NCI-H69 (cell line): ENCODE measurements around the gene LSM3.

Source experiments
- DNase-seq: peaks from one replicate; lab custom pipeline; 2025; lab: John Stamatoyannopoulos, UW

The LSM3 gene

DNA sequence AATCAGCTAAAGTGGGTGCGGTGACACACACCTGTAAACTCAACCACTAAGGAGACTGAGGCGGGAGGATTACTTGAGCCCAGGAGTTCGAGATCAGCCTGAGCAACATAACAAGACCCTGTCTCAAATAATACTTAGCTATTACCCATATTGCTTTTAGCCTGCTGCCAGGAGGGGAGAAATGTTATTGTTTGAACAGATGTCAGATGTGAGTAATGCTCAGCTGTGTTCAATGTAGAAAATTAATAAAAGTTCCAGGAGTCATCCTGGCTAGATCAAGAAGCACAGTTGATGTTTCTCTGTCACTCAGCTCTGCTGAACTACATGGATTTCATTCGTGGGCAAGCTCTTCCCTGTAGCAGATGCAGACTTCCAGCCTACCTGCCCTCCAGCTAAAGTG, 22.2 kb downstream of the LSM3 start:
- DNase-seq = no peak

DNA sequence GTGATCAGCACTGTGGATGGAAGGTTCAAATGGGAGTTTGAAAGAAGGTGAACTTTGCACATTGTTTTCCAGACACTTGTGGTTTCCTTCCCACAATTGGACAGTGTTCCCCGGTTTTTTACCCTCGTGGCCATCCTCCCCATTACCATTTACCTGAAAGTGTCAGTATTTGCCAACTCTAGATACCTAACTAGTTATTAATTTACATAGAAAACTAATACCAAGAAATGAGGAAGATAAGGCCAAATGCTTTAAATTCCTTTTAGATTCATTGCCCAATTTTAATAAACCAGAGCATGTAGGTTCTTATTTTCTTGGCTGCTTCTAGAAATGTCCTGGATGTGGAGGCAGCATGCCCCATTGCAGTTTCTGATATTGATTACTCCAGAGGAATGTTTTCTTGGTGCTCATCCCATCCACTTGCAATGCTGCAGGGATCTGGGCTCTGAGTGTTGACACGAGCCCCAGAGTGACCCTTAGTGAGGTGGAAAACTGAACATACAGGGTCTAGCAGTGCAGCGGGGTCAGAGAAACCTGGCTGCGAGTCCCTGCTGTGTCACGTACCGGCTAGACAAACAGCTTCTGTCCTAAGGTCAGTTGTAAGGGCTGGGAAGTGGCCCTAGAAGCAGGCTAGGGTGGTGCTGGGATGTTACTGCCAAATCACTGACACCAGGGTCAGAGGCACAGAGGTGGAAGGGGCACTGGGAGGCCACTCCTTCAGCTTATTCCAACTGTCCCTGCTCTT, 23.5 kb downstream of the LSM3 start:
- no peak for DNase-seq

DNA sequence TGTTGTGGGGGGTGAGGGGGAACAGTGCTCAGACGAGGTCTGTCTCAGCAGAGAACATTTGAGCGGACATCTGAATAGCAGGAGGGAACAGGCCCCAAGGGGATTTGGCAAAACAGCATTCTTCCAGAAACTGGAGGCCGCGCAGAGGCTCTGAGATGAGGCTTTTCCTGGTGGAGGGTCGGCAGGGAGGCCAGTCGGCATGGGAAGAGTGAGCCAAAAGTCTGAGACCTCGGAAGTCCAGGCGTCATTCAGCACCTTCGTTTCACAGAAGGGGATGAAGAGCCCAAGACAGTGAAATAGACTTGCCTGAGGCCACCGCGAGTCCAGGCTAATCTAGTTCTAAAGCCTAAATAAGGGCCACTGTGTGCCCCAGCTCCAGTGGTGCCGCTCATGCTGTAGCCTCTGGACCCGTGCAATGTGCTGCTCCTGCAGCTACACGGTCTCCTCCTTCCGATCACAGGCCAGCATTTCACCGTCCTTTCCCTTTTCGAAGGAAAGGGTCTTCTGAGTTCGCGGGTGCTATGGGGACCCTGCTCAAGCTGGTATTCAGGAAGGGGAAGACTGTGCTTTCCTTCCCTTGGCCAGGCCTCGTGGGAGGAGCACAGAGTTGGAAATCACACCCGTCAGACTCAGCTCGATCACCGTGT, 24.4 kb downstream of the LSM3 start:
- no peak for DNase-seq

DNA sequence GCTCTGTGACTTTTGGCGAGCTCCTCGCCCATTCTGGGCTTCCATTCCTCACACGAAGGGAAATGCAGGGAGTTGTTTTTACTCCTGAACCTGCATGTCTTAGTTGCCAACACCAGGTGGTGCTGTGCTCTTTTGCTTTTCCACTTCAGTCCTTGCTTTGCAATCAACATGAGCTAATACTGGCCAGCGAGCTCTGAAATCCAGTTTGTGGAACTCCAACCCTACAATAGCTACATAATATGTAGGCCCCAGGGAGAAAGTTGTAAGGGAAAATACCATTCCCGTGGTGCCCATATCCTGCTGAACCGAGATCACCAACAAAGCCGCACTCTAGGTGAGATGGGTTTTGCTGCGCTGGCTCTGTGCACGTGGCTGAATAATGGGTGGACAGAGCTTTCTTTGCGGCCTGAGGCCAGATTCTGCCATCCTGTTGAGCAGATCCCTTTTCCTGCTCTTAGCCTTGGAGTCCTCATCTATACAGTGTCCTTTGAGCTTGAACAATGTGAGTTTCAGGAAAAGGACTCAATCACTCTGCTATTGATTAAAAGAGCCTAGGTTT, 25.0 kb downstream of the LSM3 start:
- DNase-seq = peak; percentile 54

DNA sequence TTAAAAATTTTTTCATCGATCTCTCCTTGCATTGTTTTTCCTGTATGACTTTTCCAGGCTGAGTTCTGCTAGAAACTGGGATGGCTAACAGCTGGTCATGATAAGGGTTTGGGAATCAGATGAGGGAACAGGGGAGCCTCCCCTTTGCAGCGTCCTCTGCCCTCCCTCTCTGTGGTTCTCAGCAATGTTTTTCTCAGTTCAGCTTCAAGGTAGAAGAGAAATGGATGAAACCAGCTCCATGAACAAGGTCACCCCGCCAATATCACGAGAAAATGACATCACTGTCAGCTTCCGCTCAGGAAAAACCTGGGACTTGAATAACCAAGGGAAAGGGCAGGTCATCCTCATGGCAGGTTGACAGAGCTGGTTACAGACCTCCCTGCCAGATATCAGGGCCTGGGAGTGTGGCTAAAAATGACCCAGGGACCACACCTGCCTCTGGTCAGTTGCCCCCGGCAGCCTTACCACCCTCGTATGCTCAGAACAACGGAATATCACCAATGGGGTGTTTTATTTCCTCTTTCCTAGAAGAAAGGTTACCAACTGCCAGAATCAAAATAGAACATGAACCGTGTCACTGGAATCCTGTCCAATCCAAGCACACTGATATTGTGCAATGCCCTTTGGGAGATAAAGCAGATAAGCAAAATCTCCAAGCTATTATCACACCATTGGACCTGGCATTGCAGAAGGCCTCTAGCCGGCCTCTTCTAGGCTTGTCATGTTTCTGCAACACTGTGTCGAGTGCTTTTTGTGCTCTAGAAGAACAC, 26.1 kb downstream of the LSM3 start:
- DNase-seq = no peak

DNA sequence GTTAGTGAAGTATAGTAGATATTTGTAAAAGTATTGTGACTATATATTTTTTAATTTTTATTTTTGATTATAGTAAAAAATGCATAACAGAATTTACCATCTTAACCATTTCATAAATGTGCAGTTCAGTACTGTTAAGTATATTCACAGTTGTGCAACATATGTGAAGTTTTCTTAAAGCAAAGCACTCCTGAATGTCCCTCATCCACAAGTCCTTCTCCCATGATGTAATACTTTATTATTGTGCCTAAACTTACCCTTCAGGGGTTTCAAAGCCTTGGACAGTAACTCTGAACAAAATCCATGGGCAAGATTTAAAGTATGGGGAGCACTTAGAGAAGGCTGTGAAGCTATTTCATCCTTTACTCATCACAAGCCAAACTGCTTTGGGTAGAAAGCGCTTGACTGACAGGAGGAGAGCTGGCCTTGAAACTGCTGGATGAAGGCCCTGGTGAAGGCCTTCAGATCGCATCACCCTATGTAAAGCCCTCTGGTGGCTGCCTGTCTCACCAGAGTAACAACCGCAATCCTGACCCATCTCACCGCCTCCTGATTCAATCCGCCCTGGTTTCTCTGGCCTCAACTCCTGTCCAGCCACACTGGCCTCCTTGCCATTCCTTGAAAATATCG, 28.0 kb downstream of the LSM3 start:
- DNase-seq = no peak

DNA sequence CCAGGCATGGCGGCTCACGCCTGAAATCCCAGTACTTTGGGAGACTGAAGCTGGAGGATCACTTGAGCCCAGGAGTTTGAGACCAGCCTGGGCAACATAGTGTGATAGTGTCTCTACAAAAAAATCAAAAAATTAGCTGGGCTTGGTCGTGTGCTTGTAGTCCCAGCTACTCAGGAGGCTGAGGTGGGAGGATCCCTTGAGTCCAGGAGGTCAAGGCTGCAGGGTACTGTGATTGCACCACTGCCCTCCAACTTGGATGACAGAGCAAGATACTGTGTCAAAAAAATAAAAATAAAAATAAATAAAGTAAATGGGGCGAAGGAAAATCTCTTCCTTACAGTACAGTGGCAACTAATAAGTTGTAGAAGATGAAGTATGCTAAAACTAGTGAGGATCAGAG, 29.6 kb downstream of the LSM3 start:
- DNase-seq = no peak

DNA sequence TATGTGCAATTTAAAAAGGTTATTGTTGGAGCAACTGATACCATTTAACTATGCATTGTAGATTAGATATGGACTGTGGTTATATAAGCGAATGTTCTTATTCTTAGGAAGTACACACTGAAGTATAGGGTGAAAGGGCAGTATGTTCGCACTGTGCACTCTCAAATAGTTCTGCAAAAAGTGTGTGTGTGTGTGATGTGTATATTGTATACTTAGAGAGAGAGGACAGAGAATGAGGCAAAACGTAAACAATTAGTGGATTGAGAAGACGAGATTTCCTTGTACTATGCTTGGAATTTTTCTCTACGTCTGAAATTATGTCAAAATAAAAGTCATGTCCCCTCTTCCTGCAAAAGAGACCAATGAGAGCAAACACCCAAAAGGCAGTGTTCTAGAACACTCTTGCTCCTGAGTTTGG, 30.4 kb downstream of the LSM3 start:
- no peak for DNase-seq

DNA sequence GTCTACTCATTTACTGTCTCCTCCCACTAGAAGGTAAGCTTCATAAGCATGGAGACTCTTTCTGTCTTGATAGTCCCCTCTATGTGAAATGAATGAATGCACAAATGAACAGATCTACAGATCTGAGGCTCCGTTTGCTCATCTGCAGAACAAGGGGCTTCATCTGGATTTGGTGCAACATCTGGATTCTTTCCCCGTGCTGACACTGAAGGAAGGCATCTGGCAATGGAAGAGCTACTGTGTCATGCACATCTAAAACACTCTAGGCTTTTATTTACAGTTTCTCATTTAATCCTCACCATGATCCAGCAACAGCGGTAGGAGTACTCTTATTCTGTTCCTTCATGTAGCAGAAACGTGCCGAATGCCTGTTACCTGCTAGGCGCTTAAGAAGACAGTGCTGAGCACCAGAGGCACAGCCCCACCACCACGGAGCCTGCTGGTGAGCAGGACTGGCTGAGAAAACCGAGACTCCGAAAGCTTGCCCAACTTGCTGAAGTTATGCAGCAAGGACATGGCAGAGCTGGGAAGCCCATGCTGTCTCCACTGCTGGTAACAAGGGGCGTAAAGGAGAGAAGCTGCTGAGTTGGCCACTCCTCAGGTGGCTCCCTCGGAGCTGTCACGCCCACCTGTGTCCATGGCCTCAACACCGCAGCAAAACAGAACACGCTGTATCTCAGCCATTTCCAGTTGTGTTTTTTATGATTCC, 31.1 kb downstream of the LSM3 start:
- DNase-seq = no peak

DNA sequence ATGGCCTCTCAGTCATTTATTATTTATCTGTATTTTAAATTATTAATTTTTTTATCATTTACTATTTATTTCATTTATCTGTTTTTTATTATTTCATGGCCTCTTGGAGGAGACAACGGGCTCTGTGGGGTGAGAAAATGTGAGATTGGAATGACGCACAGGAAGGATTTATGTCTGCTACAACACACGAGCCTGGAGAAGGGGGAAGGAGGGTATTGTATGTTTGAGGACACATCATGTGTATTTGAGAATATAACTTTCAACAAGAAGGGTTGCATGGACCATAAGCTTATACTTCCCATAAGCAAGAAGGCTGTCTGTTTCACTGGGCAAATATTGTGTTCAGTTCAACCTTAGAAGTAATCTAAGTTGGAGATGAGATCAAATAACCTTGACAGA, 31.7 kb downstream of the LSM3 start:
- DNase-seq = no peak

DNA sequence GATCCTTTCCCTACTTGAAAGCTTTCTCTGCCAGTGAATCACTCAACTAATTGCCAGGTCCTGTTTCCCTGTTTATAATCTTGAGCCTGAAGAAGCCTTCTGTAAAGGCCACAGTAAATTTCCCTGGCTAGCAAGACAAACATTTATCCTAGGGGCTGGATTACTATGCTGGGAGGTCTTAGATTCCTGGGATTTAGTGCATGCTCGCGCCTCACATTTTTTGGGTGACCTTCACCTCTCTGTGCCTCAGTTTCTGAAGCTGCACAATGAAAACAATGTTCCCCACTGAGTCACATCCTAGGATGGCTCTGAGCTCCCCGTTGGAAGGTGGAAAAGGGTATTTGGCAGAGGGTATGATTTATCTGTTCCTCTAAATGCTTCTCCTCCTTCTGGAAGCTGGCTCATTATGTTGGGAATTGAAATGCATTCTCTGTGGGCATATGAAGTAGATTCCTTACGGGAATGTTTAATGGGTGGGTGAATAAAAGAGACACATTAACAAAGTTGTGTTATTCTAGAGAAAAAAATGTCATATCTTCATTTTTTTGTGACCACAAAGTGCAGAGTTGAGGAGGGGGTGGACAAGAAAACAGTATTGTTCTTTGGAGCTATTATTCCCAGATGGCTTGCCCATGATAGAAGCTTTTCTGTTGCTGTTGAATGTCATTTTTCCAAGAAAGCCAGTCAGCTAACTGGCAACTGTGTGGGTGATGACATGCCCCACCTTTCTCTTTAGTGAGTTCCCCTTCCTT, 32.4 kb downstream of the LSM3 start:
- no peak for DNase-seq

DNA sequence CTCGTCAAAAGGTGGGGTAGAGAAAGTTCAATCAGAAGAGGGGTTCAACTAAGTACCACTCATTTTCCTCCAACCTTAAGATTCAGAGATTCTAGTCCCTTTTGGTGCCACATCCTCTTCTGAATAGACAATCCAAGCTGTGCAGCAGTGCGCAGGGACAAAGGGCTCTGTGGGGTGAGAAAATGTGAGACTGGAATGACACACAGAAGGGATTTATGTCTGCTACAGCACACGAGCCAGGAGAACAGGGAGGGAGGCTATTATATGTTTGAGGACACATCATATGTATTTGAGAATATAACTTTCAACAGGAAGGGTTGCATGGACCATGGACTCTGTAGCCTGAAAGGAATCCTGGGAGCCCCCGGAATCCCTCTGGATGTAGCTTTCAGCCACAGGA, 33.0 kb downstream of the LSM3 start:
- no peak for DNase-seq

DNA sequence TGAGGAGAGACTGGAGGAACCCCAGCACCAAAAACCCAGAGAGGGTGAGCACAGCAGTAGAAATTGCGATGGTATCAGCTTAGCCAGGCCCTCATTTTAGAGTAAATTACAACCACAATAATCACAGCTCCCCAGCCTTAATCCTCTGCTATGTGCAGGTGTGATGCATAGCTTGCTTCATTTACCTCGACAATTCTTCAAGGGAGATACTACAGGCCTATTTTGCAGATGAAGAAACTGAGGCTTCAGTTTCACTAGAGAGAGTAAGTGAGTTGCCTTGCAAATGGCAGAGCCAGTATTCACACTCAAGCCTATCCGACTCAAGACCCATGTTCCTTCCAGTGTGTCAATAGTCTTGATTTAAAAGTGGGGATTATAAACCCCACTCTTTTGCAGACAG, 33.4 kb downstream of the LSM3 start:
- DNase-seq = no peak

DNA sequence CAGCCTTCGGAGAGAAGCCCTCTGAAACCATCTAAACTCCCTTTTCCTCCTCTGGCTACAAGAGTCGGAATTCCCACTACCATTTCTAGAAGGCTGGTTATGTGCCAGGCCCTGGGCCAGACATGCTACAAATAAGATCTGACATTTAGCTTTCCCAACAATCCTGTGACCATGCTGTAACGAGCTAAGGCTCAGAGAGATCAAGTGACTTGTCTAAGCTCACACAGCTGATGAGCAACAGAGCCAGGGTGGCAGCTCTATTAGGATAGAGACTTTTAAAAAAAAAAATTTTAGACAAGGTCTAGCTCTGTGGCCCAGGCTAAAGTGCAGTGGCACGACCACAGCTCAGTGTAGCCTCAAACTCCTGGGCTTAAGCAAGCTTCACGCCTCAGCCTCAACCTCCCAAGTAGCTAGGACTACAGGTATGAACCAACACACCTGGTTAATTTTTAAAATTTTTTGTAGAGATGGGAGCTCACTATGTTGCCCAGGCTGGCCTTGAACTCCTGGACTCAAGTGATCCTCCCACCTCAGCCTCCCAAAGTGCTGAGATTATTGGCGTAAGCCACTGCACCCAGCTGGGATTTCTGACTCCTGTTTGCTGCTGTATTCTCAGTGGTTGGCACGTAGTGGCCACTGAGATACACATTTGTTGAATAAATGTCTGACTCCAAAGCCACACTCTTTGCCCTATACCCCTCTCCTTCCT, 34.6 kb downstream of the LSM3 start:
- no peak for DNase-seq

DNA sequence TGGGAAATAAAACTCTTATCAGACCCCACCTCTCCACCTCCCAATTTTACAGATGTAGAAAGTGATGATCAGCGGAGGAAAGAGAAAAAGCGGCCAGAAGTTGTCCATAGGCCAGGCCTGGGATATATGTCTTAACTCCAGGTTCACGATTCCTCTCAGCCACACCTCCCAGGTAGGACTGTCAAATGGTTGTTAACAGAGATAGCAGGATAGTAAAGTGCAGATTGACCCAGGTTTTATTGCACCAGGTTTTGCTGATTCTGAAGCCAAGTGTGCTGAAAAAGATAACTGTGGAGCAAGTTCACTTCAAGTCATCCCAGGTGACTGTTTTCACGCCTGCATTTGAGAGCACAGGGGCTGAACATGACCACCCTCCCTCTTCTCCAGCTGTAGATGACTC, 36.1 kb downstream of the LSM3 start:
- DNase-seq = no peak

DNA sequence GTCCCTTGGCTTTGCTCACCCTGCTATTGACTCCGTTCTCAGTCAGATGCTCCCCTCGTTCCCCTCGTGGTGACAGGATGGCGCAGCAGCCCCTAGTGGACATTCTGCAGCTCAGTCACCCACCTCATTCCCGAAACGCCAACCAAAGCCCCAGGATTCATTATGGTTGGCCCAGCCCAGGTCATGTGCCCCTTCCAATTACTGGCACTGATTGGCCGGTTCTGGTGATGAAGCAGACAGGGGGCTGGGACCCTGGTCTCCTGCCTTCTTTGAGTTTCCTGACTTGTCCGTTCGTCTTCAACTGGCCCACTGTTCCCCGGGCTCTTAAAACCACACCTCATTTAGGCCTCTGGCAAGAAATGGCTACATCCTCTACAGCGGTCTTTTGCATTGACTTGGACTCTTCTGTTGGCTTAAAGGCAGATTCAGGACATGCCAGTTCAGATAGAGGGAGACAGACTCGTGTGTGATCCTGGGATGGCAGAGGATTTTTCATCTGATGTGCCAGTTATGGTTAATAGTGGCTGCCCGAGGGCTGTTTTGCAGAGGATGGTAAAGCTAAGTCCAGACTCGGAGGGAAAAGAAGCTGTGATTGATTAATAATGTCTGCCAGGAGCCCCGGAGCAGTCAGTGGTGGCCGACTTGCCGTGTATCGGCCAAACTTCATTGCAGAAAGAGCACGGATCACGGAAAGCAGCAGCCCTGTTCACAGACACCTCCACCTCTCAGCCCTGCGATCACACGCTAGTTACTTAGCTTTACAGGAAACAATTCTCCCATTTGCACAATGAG, 37.8 kb downstream of the LSM3 start:
- no peak for DNase-seq

DNA sequence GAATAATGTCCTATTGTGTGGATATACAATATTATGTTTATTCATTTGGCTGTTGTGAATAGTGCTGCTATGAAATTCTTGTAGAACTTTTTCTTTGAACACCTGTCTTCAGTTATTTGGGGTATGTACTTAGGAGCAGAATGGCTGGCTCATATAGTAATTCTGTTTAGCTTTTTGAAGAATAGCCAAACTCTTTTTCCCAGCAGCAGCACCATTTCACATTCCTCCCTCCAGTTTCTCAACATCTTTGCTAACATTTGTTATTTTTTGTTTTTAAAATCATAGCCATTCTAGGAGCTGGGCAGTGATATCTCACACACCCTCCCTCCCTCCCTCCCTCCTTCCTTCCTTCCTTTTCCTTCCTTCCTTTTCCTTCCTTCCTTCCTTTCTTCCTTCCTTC, 39.7 kb downstream of the LSM3 start:
- no peak for DNase-seq

DNA sequence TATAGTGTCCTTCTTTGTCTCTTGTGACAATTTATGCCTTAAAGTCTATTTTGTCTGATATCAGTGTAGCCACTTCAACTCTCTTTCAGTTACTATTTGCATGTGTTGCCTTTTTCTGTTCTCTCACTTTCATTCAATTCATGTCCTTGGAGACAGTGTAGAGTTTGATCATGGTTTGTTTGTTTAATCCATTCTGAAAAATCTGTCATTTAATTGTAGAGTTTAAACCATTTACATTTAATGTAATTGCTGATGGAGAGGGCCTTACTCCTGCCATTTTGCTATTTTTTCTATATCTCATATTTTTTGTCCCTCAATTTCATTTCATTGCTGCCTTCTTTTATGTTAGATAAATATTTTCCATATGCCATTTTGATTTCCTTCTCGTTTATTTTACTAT, 42.3 kb downstream of the LSM3 start:
- DNase-seq = no peak

DNA sequence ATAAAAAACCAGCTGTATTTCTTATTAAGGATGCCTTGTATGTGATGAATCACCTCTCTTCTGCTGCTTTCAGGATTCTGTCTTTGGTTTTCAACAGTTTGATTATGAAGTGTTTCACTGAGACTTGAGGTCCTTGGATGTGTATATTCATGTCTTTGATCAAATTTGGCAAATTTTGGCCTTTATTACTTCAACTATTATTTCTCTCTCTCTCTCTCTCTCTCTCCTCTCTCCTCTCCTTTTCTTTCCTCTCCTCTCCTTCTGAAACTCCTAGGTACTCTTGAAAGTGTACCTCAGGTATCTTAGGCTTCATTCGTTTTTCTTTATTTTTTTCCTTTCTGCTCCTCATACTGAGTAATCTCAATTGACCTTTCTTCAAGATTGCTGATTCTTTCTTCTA, 43.3 kb downstream of the LSM3 start:
- DNase-seq = no peak

DNA sequence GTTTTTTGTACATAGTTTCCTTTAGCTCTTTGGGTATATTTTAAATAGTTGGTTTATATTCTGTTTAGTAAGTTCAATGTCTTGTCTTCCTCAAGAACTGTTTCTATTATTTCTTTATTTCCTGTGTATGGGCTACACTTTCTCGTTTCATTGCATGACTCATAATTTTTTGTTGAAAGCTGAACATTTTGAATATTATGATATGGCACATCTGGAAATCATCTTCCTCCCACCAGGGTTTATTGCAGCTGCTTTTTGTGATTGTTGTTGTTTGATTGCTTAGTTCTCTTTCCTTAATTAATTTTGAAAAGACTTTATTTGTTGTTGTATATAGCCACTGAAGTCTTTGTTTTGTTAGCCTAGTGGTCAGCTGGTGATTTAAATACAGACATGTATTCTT, 43.8 kb downstream of the LSM3 start:
- no peak for DNase-seq
